Uterus (tissue), 2 donors: ENCODE data around the gene FABP7.

Experiments
- POLR2A ChIP-seq, 2 donors: fragments of 450-650 bp; IDR thresholded peaks; one replicate each; pipeline ENCODE4 v1.6.1; 2016; ENCODE audit warnings: antibody characterized with exemption in 2 of 2, mild to moderate bottlenecking in 1 of 2, moderate library complexity in 1 of 2
- TF ChIP-seq, protein P1 (sequence below), 4 experiments: fragments of 200-600 bp in 2 of 4; fragments of 450-650 bp in 2 of 4; sonication (generic) in 2 of 4; IDR thresholded peaks; one replicate each; pipeline ENCODE4 v1.5.1; 2016 to 2019; ENCODE audit warnings: antibody characterized with exemption in 4 of 4, mild to moderate bottlenecking in 2 of 4, moderate library complexity in 1 of 4

DNA sequence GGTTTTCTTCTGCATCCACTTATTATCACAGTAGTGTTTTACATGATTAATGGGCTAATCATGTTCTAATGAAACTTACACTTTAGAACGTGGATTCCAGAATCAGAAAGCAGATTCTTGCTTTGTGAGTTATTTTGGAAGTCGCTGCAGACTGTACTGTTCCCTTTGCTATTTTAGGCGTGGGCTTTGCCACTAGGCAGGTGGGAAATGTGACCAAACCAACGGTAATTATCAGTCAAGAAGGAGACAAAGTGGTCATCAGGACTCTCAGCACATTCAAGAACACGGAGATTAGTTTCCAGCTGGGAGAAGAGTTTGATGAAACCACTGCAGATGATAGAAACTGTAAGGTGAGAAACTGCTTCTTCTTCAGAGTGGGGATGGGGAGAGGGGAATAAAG, 598 bp downstream of the FABP7 start:
- TF ChIP-seq, protein P1, sequence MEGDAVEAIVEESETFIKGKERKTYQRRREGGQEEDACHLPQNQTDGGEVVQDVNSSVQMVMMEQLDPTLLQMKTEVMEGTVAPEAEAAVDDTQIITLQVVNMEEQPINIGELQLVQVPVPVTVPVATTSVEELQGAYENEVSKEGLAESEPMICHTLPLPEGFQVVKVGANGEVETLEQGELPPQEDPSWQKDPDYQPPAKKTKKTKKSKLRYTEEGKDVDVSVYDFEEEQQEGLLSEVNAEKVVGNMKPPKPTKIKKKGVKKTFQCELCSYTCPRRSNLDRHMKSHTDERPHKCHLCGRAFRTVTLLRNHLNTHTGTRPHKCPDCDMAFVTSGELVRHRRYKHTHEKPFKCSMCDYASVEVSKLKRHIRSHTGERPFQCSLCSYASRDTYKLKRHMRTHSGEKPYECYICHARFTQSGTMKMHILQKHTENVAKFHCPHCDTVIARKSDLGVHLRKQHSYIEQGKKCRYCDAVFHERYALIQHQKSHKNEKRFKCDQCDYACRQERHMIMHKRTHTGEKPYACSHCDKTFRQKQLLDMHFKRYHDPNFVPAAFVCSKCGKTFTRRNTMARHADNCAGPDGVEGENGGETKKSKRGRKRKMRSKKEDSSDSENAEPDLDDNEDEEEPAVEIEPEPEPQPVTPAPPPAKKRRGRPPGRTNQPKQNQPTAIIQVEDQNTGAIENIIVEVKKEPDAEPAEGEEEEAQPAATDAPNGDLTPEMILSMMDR (IDR thresholded peaks at IDR 0.05) = no peak
- TF ChIP-seq POLR2A (IDR thresholded peaks at IDR 0.05) = no peak
